ENCODE results near the gene KRT33B. TPM values are rescaled to one million over a fixed set of nuclear protein-coding genes. Genes with fewer than 3 reads are reported as not detected.

Gene KRT33B
- total RNA-seq, 1 experiment from 2014 or later: not detected

DNA sequence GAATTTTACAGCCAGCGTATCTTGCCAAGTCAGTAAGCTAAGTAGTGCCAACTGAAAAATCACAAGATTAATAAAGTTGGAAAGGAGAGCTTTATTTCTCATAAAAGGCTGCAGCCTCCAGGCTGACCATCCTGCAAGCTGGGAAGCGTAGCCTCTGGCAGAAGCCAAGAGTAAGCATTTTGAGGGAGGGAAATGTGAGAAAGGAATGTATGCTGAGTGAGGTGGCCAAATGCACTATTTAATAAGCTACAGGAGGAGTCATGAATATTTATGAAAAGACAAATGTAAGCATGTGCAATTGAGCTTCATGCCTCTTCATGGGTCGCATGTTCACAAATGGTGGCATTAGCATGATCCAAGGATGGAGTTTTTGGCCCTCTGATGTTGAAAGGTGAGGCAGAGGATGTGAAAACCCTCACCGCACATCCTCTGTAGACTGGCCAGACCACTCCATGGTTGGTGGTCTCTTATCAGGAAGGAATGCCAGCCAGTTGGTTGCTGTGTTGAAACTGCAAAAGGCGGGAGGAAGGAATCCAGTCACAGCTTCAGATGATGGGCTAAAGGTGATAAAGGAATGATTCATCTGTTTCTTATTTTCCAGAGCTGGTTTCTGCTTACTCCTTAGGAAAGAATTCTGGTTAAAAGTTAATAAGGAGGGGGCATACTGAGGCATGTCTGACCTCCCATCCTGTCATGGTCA is 9.2 kb downstream of the KRT33B start:
- peaks cover 7% of the 10 kb centered on the region for H3K27me3 Mint-ChIP-seq (ENCODE audit: low read depth)

More for the DNA sequence above, 9.2 kb downstream of the KRT33B start:
- no peaks in the 10 kb centered on the region for H3K4me1 ChIP-seq (ENCODE audit: insufficient read depth, low read length)
- H2BK12ac ChIP-seq (ENCODE audit: insufficient read length, low read depth, low read length): no peak overlapping the region
- DNase-seq: no peak
- H3K18ac ChIP-seq (ENCODE audit: insufficient read length, low read depth, low read length): no peak overlapping the region
- no peaks in the 10 kb centered on the region for H3K23me2 ChIP-seq (ENCODE audit: insufficient read length, low read depth, low read length, poor library complexity, severe bottlenecking)
- H4K91ac ChIP-seq (ENCODE audit: insufficient read length, low read depth, low read length): no peak overlapping the region
- no peak overlapping the region for H2AFZ ChIP-seq (ENCODE audit: low read length)
- H3K4me2 ChIP-seq (ENCODE audit: insufficient read depth, insufficient read length, low read length): no peak overlapping the region
- no peak overlapping the region for H3K23ac ChIP-seq (ENCODE audit: insufficient read length, low read depth, low read length)
- no peak for TF ChIP-seq CTCF (conservative IDR thresholded peaks at IDR 0.05)
- H3K27ac ChIP-seq (ENCODE audit: insufficient read length, low read depth, low read length): no peak overlapping the region
- H3K9me3 ChIP-seq (ENCODE audit: control insufficient read depth, low read depth, low read length): no peaks in the 10 kb centered on the region
- H3T11ph ChIP-seq (ENCODE audit: low read length): no peak overlapping the region
- no peak overlapping the region for H3K14ac ChIP-seq (ENCODE audit: insufficient read depth, low read length)
- H3K9me3 Mint-ChIP-seq: peaks cover 3 to 7% of the 10 kb centered on the region in 2 experiments; a peak in 3 of 5 replicates
- no peaks in the 10 kb centered on the region for H3K4me1 Mint-ChIP-seq
- H4K20me1 ChIP-seq (ENCODE audit: control insufficient read depth, insufficient read depth, insufficient read length): no peaks in the 10 kb centered on the region
- H4K5ac ChIP-seq (ENCODE audit: insufficient read length, low read depth, low read length): no peak overlapping the region
- H2BK120ac ChIP-seq (ENCODE audit: low read depth, low read length, poor library complexity, severe bottlenecking): no peak overlapping the region
- no peak overlapping the region for H2AK5ac ChIP-seq (ENCODE audit: insufficient read length, low read length)
- no peak overlapping the region for H4K8ac ChIP-seq (replicated peaks; ENCODE audit: insufficient read length, low read depth, low read length)
- H3K4me3 Mint-ChIP-seq: no peak overlapping the region
- H3K56ac ChIP-seq (ENCODE audit: insufficient read length, low read depth, low read length): no peak overlapping the region
- H3K27me3 ChIP-seq (ENCODE audit: insufficient read depth, low read length): no peaks in the 10 kb centered on the region
- H3K4ac ChIP-seq (ENCODE audit: low read depth, low read length): no peak overlapping the region
- WGBS (ENCODE audit: extremely low coverage, insufficient read length, low lambda C conversion rate): no CpG with 5 or more reads among the region's 5 CpGs
- H2BK15ac ChIP-seq (ENCODE audit: low read depth, low read length): no peak overlapping the region
- no peaks in the 10 kb centered on the region for H3K36me3 Mint-ChIP-seq (ENCODE audit: insufficient read depth in 1 of 3, low read depth in 3 of 3)
- no peak overlapping the region for H2BK5ac ChIP-seq (ENCODE audit: insufficient read length, low read length)
- no peak overlapping the region for H3K27ac Mint-ChIP-seq
- H3K79me2 ChIP-seq (ENCODE audit: insufficient read depth, low read length): no peaks in the 10 kb centered on the region
- H3K9ac ChIP-seq (ENCODE audit: extremely low read depth, insufficient read length, low read length): no peak overlapping the region
- H3K79me1 ChIP-seq (ENCODE audit: insufficient read depth, low read depth, low read length, poor library complexity, severe bottlenecking): no peaks in the 10 kb centered on the region
- H2BK20ac ChIP-seq (ENCODE audit: low read depth, low read length, poor library complexity, severe bottlenecking): no peak overlapping the region

Measured in H9 (cell line).